Measurements from ENCODE around the gene PLLP. TPM values are rescaled to one million over a fixed set of nuclear protein-coding genes. Genes with fewer than 3 reads are reported as not detected.

The PLLP gene
- not detected in 2 replicates for total RNA-seq

GRCh38 chr16:57284209-57284951, at the start of gene PLLP:
Gene PLLP, minus strand, starts transcription at chr16:57284672. Its CDS starts 132 bp downstream, at chr16:57284540.
- H3K4me3 Mint-ChIP-seq, result peak within 1 kb of the TSS; percentile 74
- peaks cover 21% of the 10 kb centered on the region for H3K27me3 Mint-ChIP-seq
- POLR2A ChIA-PET, result interaction anchor here (1.0 to 1.6 kb wide), 2 partner anchors 28 to 99 kb away, joined by 3 read pairs; partner anchors contain the start of genes PSME3IP1 and RSPRY1
- DNase-seq, result peak; percentile 57
- TF ChIP-seq CTCF (IDR thresholded peaks at IDR 0.05), result no peak
- CTCF ChIA-PET, result interaction anchor here (1.1 kb wide), 1 partner anchor 132 kb away, joined by 3 read pairs; no protein-coding TSS in a partner anchor
- peaks cover 6% of the 10 kb centered on the region for H3K4me1 Mint-ChIP-seq
- ATAC-seq (ENCODE audit: low read depth), result peak; percentile 61
- H3K9me3 Mint-ChIP-seq, result no peaks in the 10 kb centered on the region
- no peak within 1 kb of the TSS for H3K27ac Mint-ChIP-seq
- intact Hi-C loops (cut with micrococcal nuclease), result loop anchor here (1.0 to 2.0 kb wide), 2 partner anchors 15 to 40 kb away; partner anchors contain the start of gene ARL2BP
- H3K36me3 Mint-ChIP-seq (ENCODE audit: low read depth), result no peaks in the 10 kb centered on the region

- ChIA-PET POLR2A (no interaction called here), CTCF (no interaction called here)
- intact Hi-C loops (cut with micrococcal nuclease), result no loop called here
- DNase-seq (no peak), ATAC-seq (ENCODE audit: low read depth) (no peak)
- H3K27ac Mint-ChIP-seq, result no peak overlapping the region
- no peaks in the 10 kb centered on the region for H3K36me3 Mint-ChIP-seq (ENCODE audit: low read depth)
- no peak for TF ChIP-seq CTCF (IDR thresholded peaks at IDR 0.05)
- H3K4me1 Mint-ChIP-seq, result no peaks in the 10 kb centered on the region
- H3K27me3 Mint-ChIP-seq, result no peaks in the 10 kb centered on the region
- H3K4me3 Mint-ChIP-seq, result no peak overlapping the region
- peaks cover 7% of the 10 kb centered on the region for H3K9me3 Mint-ChIP-seq
Measured at GRCh38 chr16:57333402-57333801, 48.9 kb upstream of the PLLP start.

- Mint-ChIP-seq H3K27me3 (no peaks in the 10 kb centered on the region), H3K36me3 (ENCODE audit: low read depth) (no peaks in the 10 kb centered on the region), H3K4me3 (no peak overlapping the region), H3K4me1 (no peaks in the 10 kb centered on the region), H3K9me3 (peaks cover 7% of the 10 kb centered on the region), H3K27ac (no peak overlapping the region)
- no peak for ATAC-seq (ENCODE audit: low read depth)
- ChIA-PET CTCF (no interaction called here), POLR2A (no interaction called here)
- intact Hi-C loops (cut with micrococcal nuclease), result no loop called here
- no peak for DNase-seq
- no peak for TF ChIP-seq CTCF (IDR thresholded peaks at IDR 0.05)
Measured at GRCh38 chr16:57331355-57331754, 46.9 kb upstream of the PLLP start.

- no peak overlapping the region for H3K27ac Mint-ChIP-seq
- no peaks in the 10 kb centered on the region for H3K27me3 Mint-ChIP-seq
- intact Hi-C loops (cut with micrococcal nuclease), result no loop called here
- DNase-seq, result no peak
- no peak overlapping the region for H3K4me3 Mint-ChIP-seq
- TF ChIP-seq CTCF (IDR thresholded peaks at IDR 0.05), result no peak
- no peaks in the 10 kb centered on the region for H3K36me3 Mint-ChIP-seq (ENCODE audit: low read depth)
- ChIA-PET CTCF (no interaction called here), POLR2A (no interaction called here)
- peaks cover 7% of the 10 kb centered on the region for H3K4me1 Mint-ChIP-seq
- no peak for ATAC-seq (ENCODE audit: low read depth)
- peaks cover 7% of the 10 kb centered on the region for H3K9me3 Mint-ChIP-seq
Measured at GRCh38 chr16:57329718-57330327, 45.4 kb upstream of the PLLP start.

- no peaks in the 10 kb centered on the region for H3K27me3 Mint-ChIP-seq
- peak overlapping the region; percentile 38 for H3K27ac Mint-ChIP-seq
- ChIA-PET POLR2A (no interaction called here), CTCF (no interaction called here)
- peaks cover 12% of the 10 kb centered on the region for H3K4me1 Mint-ChIP-seq
- intact Hi-C loops (cut with micrococcal nuclease), result loop anchor here (1.0 kb wide), 1 partner anchor 14 kb away; no protein-coding TSS in a partner anchor
- no peak for DNase-seq
- no peak overlapping the region for H3K4me3 Mint-ChIP-seq
- no peaks in the 10 kb centered on the region for H3K9me3 Mint-ChIP-seq
- ATAC-seq (ENCODE audit: low read depth), result no peak
- H3K36me3 Mint-ChIP-seq (ENCODE audit: low read depth), result no peaks in the 10 kb centered on the region
- TF ChIP-seq CTCF (IDR thresholded peaks at IDR 0.05), result no peak
Measured at GRCh38 chr16:57325458-57325857, 41.0 kb upstream of the PLLP start.

All from activated B cell treated with CpG ODN at 0.5 μM for 24 hours (primary cell).